T-helper 2 cell treated with Interferon-gamma antibody and Interleukin-4, amounts not matched to agents 5 μg/mL and 100 μg/mL, for 36 hours (primary cell): ENCODE results near the gene LAMB1.

ENCODE experiments used
- DNase-seq: peaks from one replicate; pipeline ENCODE4 v3.0.0; 2021; ENCODE audit warnings: low spot score
- H3K27ac Mint-ChIP-seq: one replicate; pipeline ENCODE4 v1.8.0; 2021; ENCODE audit warnings: mild to moderate bottlenecking, mixed read lengths
- H3K27me3 Mint-ChIP-seq: one replicate; pipeline ENCODE4 v1.8.0; 2021; ENCODE audit warnings: low read depth, mixed read lengths
- H3K36me3 Mint-ChIP-seq: one replicate; pipeline ENCODE4 v1.8.0; 2021; ENCODE audit warnings: low read depth, mixed read lengths
- H3K4me1 Mint-ChIP-seq: one replicate; pipeline ENCODE4 v1.8.0; 2021; ENCODE audit warnings: low read depth, mixed read lengths
- H3K4me3 Mint-ChIP-seq: one replicate; pipeline ENCODE4 v1.8.0; 2022; ENCODE audit warnings: mild to moderate bottlenecking, moderate library complexity, mixed read lengths
- H3K9me3 Mint-ChIP-seq: one replicate; pipeline ENCODE4 v1.8.0; 2021; ENCODE audit warnings: mixed read lengths

Gene LAMB1

DNA sequence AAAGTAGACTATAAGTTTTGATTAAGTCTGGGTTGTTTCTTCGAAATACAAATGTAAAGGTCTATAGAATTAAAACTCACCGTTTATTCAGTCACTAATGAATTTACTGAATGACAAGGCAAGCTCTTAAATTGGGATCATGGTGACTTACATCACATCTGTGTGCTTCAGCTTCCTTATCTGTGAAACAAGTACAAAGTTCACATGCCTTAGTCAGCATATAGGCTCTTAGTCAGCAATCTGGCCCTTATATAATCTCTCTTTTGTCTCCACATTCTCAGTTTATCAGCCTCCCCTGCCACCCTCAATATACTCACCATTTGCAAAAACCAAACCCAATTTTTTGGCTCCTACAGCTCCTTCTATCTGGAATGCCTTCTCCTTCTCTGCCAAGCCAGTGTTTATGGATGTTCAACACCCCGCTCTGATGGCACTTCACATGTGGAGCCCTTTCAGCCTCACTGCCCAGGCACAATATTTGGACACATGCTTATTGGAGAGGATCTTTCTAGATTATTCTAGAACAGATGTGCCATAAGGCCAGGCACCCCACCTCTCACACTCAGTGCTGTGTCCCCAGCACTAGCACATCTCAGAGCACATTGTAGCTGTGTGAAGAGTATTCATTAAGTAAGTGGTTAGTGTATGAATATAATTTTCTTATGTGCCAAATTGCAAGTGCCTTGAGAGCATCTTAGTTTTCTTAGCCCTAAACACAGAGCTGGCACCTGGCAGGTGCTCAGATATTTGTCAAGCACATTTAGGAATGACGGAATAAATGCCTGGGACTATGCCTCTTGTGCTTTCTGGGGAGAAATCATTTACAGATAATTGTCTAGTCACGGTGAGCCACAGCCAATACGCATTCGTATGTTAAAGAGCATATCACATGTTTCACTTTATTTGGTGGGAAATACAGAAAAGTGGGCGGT lies 9.8 kb upstream of the LAMB1 start:
- Mint-ChIP-seq H3K36me3 (no peaks in the 10 kb centered on the region), H3K4me3 (no peak overlapping the region), H3K27ac (no peak overlapping the region), H3K27me3 (peaks cover 18% of the 10 kb centered on the region), H3K9me3 (no peaks in the 10 kb centered on the region), H3K4me1 (no peaks in the 10 kb centered on the region)
- DNase-seq, result no peak

DNA sequence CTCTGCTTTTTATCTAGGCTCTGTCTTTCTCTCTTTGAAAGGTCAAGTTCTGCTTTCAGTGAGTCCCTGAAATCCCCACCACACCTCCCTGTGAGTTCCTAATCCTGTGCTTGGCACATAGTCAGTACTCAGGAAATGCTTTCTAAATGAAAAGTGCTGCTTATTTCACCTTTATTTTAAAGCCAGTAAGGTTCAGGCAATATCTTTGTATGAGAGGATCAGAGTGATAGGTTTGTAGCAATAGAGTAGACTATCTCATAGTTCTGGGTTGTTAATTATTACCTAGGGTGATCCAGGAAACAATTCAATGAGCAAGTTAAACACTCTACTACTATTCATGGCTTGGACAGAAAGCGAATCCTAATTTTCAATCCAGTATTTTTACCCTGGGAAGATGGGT lies 7.4 kb upstream of the LAMB1 start:
- no peak overlapping the region for H3K4me3 Mint-ChIP-seq
- H3K27ac Mint-ChIP-seq, result no peak overlapping the region
- no peak for DNase-seq
- no peaks in the 10 kb centered on the region for H3K36me3 Mint-ChIP-seq
- H3K27me3 Mint-ChIP-seq, result peaks cover 34% of the 10 kb centered on the region
- H3K9me3 Mint-ChIP-seq, result no peaks in the 10 kb centered on the region
- no peaks in the 10 kb centered on the region for H3K4me1 Mint-ChIP-seq

DNA sequence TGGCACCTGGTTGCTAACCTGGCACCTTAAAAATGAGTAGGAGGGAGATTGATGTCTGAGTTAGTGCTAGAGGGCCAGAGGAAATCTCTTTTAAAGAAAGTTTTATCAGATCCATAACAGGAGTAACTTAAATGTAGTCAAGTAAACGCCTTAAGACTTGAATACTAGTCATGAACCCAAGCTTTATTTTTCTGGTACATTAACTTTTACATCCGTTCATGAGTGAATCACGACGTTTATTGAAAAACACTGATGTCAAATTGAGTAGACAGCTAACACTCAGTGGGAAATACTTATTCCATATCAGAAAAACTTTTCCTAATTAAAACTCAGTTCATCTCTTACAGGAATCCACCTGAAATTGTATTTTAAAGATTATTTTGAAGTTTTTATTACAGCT lies 6.9 kb upstream of the LAMB1 start:
- H3K9me3 Mint-ChIP-seq, result no peaks in the 10 kb centered on the region
- H3K4me1 Mint-ChIP-seq, result no peaks in the 10 kb centered on the region
- H3K36me3 Mint-ChIP-seq, result no peaks in the 10 kb centered on the region
- H3K4me3 Mint-ChIP-seq, result no peak overlapping the region
- no peak for DNase-seq
- peaks cover 39% of the 10 kb centered on the region for H3K27me3 Mint-ChIP-seq
- H3K27ac Mint-ChIP-seq, result no peak overlapping the region

DNA sequence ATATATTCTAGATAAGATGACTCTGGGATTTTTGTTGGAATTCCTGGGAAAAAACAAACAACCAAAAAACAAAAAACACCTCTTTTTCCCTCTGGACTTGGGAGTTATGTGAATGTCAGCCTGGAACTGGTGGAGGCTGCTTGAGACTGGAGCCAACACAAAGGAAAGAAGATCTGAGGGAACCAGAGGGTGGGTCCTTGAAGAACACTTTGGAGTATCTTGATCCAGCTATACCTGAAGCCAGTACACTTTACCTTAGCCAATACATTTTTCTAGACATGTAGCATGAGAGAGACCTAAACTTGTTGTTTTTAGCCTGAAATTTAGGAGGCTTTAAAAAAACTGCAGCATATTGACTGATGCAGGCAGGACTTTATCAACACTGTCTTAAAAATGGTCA lies 5.9 kb upstream of the LAMB1 start:
- H3K36me3 Mint-ChIP-seq, result no peaks in the 10 kb centered on the region
- no peak overlapping the region for H3K4me3 Mint-ChIP-seq
- H3K9me3 Mint-ChIP-seq, result no peaks in the 10 kb centered on the region
- peaks cover 47% of the 10 kb centered on the region for H3K27me3 Mint-ChIP-seq
- peaks cover 3% of the 10 kb centered on the region for H3K4me1 Mint-ChIP-seq
- DNase-seq, result no peak
- H3K27ac Mint-ChIP-seq, result no peak overlapping the region

DNA sequence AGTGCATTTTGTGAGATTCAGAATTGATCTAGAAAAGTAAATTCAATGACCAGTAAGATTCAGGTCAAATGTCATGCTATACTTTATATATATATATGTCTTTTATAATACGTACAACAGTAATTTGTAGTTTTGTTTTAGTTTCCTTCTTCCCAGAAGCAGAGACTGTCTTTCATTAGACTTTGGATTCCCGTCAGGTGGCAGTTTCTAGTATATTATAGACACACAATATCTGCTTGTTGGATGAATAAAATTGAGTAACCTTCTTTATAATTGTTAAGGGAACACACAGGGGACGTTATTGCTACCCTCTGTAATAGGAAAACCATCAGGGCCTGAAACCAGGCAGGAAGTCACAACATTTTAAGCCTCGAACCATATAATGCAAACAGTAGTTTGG lies 5.3 kb upstream of the LAMB1 start:
- Mint-ChIP-seq H3K27ac (no peak overlapping the region), H3K4me3 (no peak overlapping the region), H3K9me3 (no peaks in the 10 kb centered on the region), H3K27me3 (peaks cover 48% of the 10 kb centered on the region), H3K4me1 (peaks cover 3% of the 10 kb centered on the region), H3K36me3 (no peaks in the 10 kb centered on the region)
- DNase-seq, result no peak

DNA sequence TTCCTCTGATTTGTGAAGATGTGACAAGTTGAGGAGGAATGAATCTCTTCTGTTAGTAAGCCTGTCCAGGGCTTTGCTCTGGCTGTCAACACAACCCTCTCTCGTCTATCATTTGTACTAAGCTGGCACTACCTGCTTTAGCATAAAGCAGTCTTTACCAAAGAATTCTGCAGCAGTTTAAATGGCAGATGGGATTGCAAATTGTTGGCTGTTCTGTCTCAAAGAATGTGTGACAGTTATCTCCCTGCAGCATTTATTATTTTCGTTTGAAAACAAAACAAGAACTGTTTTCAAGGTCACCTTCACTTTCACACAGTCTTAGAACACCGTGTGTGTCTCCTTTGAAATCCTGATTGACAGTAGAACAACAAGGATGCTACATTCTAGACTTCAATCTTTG lies 4.8 kb upstream of the LAMB1 start:
- H3K27ac Mint-ChIP-seq, result no peak overlapping the region
- DNase-seq, result no peak
- no peak overlapping the region for H3K4me3 Mint-ChIP-seq
- peaks cover 51% of the 10 kb centered on the region for H3K27me3 Mint-ChIP-seq
- peaks cover 3% of the 10 kb centered on the region for H3K4me1 Mint-ChIP-seq
- H3K9me3 Mint-ChIP-seq, result no peaks in the 10 kb centered on the region
- H3K36me3 Mint-ChIP-seq, result no peaks in the 10 kb centered on the region

DNA sequence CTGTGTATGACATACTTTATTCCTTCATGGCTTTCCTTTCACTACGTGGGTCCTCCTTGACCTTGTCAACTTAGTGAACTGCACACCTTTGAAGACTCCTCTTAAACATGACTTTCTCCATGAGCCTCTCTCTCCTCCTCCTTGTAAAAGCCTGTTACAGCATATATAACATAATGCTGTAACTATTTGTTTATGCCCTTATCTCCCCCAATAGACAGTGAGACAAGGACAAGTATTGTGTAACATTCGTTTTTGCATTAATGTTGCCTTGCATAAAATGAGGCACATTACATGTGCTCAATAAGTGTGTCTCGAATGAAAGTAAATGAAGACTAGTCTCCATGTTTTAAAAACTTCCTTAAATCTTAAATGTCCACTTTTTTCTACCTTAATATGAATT lies 4.3 kb upstream of the LAMB1 start:
- Mint-ChIP-seq H3K4me3 (no peak overlapping the region), H3K4me1 (peaks cover 6% of the 10 kb centered on the region), H3K9me3 (no peaks in the 10 kb centered on the region), H3K36me3 (no peaks in the 10 kb centered on the region), H3K27ac (no peak overlapping the region), H3K27me3 (peaks cover 53% of the 10 kb centered on the region)
- no peak for DNase-seq

DNA sequence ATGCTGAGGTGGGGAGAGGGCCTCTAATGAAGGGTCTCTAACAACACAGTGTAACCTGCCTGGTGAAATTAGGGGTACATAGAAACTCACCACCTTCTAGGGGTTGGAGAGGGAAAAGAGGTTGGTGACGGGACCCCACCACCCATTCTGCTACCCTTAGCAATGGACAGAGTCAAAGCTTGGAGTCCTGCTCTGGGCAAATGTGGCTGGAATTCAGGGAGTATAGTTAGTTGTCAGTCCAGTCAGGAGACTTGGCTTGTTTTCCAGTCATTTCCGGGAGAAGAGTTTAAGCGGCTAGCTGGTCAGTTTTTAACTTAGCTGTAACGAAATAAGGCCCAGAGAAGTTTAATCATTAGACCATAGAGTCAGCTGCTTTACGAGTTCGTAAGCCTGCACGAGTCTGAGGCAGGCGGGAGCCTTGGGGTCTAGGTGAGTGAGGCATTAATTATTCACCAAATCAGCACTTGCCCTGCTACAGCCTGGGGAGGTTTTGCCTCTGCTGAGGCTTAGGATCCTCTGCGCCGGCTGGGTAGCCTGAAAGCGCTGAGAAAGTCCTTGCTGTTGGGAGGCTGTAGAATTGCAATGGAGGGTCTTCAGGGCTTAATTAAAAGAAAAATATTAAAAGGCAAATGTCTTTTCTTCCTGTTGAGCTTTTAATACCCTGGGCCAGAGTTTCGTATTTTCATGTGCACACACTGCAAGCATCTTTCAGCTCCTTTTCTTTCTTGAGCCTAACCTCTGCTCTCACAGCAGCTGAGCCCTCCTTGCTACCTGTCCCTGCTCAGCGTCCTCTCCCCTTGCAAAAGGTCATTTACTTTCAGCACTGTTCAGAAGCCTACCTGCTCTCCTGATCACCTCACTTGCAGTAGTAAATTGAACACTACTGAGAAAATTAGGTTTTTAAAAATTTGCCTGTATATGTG lies 1.5 kb upstream of the LAMB1 start:
- DNase-seq, result no peak
- peaks cover 11% of the 10 kb centered on the region for H3K4me1 Mint-ChIP-seq
- no peak overlapping the region for H3K27ac Mint-ChIP-seq
- no peaks in the 10 kb centered on the region for H3K9me3 Mint-ChIP-seq
- H3K27me3 Mint-ChIP-seq, result peaks cover 66% of the 10 kb centered on the region
- H3K4me3 Mint-ChIP-seq, result peak overlapping the region; percentile 27
- H3K36me3 Mint-ChIP-seq, result no peaks in the 10 kb centered on the region

DNA sequence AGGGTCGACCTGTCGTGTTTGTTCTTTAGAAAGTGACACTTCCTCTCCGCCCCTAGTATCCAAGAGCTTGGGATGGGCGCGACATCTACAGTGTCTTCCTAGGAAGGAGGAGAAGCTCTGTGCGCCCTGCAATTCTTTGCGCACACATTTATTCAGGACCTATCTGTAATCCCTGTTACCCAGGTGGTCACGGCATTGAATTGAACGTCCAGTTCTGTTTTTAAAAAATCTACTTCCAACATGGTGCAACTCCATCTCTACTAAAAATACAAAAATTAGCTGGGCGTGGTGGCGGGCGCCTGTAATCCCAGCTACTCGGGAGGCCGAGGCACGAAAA lies 606 bp upstream of the LAMB1 start:
- peaks cover 74% of the 10 kb centered on the region for H3K27me3 Mint-ChIP-seq

DNA sequence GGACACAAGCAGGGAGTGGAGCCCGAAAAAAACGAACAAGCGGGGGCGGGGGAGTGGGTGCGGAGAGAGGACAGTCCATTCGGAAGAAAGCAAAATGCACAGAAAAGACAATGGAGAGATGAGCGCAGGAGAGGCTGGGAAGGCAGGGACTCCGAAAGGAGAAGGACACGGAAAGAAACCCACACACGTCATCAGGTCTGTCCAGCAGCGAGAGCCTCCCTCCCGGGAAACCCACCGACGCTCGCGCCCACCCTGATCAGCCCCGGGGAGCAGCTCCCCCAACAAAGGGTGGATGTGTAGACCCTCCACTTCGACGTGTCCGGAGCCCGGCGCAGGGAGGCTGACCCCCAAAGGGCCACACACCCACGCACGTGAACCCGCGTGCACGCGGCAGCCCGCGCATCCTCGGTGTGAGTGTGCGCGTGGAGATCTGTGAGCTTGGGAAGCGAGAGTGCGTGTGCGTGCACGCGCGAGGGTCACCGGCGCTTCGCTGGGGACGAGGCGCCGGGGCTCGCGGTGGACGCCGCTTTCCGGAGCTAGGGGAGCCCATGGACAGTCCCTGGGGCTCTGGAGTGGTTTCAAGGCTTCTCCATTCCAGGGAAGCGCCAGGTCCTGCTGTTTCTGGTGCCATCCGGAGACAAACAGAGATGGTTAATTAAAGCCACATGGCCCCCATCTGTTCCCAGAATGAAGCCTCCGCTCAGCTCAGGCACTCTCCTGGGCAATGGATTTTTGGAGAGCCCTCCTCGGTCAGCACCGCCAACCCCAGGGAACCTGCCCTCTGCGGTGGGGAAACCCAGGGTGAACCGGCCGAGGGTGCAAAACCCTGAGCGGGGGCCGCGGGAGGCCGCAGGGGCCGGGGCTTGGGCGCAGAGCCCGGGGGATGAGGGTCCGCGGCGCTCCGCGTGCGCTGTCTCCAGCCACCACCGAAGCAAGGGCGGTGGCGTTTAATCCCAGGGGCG lies 916 bp downstream of the LAMB1 start:
- no peaks in the 10 kb centered on the region for H3K9me3 Mint-ChIP-seq
- H3K27me3 Mint-ChIP-seq, result peaks cover 76% of the 10 kb centered on the region
- no peak for DNase-seq
- H3K4me3 Mint-ChIP-seq, result peak overlapping the region; percentile 73
- H3K4me1 Mint-ChIP-seq, result peaks cover 11% of the 10 kb centered on the region
- peak overlapping the region; percentile 15 for H3K27ac Mint-ChIP-seq
- H3K36me3 Mint-ChIP-seq, result no peaks in the 10 kb centered on the region

More for the DNA sequence above, 606 bp upstream of the LAMB1 start:
- no peak for DNase-seq
- Mint-ChIP-seq H3K4me1 (peaks cover 11% of the 10 kb centered on the region), H3K4me3 (no peak overlapping the region), H3K9me3 (no peaks in the 10 kb centered on the region), H3K36me3 (no peaks in the 10 kb centered on the region), H3K27ac (no peak overlapping the region)

DNA sequence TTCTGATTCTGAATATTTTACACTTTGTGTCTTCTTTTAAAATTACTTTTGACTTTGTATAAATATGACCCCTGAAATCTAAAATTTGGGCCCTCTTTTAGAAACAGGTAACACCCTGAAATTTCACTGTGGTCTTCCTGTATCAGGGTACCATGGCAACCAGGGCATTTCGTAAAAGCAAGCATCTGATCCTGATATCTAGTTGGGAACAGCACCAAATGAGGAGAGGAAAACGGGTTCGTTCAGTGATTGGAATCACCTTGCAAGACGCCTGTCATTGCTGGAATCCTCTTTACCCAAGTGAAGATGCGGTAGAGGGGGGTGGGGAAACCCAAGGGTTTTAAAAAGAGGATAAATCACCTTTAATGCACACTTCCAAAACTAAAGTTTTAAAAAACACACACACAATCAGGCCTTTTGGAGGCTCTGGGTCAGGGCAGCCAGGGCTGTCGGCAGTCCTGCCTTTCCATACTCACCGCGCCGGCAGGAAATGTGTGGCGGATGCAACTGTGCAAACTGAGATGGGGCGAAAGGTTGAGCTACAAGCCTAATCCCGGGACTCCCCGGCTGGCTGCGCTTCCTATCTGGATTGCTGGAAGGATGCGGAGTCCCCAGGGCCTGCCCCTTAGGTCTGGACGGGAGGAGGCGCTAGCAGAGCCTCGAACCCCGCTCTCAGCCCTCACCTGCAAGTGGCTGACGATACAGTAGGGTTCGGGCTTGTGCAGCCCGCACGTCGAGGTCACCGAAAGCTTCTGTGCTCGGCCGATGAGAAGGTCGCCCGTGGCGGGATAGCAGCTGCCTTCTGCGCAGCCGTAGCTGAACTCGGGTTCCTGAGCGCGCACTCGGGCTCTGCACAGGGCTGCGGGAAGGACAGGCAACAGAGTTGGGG lies 1.8 kb downstream of the LAMB1 start:
- DNase-seq, result no peak
- Mint-ChIP-seq H3K4me3 (peak overlapping the region; percentile 73), H3K36me3 (no peaks in the 10 kb centered on the region), H3K27ac (peak overlapping the region; percentile 15), H3K9me3 (no peaks in the 10 kb centered on the region), H3K27me3 (peaks cover 76% of the 10 kb centered on the region), H3K4me1 (peaks cover 11% of the 10 kb centered on the region)

DNA sequence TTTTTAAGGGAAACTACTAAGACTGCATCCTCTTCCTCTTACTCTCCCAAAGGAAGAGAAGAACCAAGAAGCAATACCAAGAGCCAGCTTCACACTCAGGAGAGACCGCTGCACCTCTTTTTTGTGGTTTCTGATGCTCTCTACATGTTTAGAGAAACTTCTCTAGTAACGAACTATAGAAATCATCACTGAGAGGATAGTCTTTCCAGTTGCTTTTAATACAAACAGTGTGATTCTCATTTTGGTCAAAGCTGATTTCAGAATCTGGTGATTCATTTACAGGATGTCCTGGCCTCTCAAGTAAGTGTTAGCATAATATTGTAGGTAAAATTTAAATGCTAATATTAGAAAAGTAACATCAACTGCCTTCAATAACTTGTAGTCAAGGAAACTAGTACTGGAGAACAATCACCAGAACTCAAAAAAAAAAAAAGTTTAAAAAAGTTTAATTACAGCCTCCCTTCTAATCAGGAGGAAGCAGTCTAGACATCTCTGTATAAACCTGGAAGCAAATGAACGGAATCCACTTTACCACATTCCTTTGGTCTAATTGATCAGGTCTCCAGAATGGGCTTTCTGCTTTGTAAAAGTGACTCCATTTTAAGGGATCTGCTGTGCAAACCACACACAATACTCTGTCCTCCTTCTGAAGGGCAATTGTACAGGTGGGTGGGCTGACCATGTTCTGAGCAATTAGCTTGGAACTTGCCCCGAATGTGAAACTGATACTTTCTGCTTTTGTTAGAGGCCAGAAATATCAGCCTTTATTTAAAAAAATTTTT lies 3.0 kb downstream of the LAMB1 start:
- no peaks in the 10 kb centered on the region for H3K9me3 Mint-ChIP-seq
- no peak overlapping the region for H3K27ac Mint-ChIP-seq
- DNase-seq, result no peak
- peaks cover 11% of the 10 kb centered on the region for H3K4me1 Mint-ChIP-seq
- H3K4me3 Mint-ChIP-seq, result no peak overlapping the region
- H3K27me3 Mint-ChIP-seq, result peaks cover 74% of the 10 kb centered on the region
- H3K36me3 Mint-ChIP-seq, result no peaks in the 10 kb centered on the region
